GM18909 (cell line): ENCODE data around the gene TNFRSF21.
"Not testable (repeated sequence)": the region's sequence is repeated elsewhere in the genome, so short reads cannot be mapped to it uniquely, and the experiment has no call there.

ENCODE experiments used
- ATAC-seq: cut with Tn5 transposase; IDR thresholded peaks from one replicate; pipeline ENCODE4 v1.9.1; 2021; ENCODE audit warnings: mild to moderate bottlenecking; ENCODE audit not compliant: unreplicated experiment, poor library complexity

Gene TNFRSF21

GRCh38 chr6:47328139-47328538, 18.4 kb upstream of the TNFRSF21 start:
- ATAC-seq = not testable (repeated sequence)

- ATAC-seq = no peak
Observed at GRCh38 chr6:47323887-47324286, 14.2 kb upstream of the TNFRSF21 start.

- ATAC-seq = no peak
Observed at GRCh38 chr6:47323321-47323720, 13.6 kb upstream of the TNFRSF21 start.

GRCh38 chr6:47321577-47321976, 11.9 kb upstream of the TNFRSF21 start:
- ATAC-seq = no peak

DNA sequence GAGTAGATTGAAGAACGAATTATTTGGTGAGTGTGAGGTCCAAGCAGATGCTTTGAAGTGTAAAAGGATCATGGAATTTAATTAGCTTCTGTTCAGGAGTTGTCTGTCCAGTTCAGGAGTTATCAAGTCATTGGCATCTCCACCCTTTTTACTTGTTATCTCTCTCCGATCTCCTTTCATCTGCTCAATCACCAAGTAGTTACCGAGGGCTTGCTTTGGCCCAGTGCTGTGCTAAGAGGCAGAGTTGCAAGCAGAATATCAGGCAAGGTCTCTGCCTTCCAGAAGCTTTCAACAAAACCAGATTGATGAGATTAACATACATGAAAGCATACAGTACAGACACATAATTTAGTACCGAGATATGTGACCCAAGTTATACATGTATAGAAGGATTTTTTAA, 10.2 kb upstream of the TNFRSF21 start:
- ATAC-seq = no peak

DNA sequence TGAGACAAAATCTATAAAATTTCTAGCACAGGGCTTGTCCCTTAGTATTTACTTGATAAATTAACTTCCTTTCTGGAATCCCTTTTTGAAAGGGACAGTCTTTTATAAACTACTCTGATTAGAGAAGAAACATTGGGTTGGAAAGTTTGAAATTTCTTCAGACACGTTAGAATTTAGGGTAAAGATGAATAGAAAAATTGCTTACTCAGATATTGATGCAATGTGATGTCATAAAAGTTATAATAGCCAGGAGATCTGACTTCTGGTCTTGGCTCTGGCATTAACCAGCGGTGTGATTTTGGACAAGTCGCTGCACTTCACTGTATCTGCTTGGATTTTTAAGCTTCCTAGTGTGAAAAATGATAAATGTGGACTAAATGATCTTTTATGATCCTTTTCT, 9.7 kb upstream of the TNFRSF21 start:
- no peak for ATAC-seq

DNA sequence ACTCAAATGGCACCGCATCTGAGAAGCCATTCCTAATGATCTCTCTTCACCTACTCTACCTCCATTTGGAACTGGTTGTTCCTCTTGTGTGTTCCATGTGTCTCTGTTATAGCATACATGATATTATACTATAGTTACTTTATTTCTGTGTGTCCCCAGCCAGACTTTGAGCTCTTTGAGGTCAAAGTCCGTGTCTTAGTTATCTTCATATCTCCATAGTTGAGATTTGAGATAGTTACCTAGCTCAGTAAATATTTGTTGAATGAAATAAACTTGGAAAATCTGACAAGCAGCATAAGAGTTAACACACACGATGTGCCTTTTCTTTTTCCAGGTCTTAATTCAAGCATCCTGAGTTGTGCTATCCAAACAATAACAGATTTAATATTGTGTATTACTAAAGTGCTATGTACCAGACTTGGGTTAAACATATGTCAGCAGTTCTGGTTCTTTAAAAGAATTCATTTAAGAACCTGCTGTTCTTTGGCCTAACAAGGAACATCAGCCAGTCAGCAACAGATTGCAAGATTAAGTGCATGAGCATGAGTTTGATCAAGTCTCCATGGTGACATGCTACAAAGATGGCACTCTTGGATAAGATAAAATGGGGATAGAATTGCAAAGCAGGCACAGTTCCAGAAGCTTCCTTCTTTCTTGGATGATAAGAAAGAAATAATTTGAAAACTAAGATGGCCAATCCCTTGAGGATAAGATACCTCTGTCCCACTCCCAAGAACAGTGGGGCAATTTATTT, 8.7 kb upstream of the TNFRSF21 start:
- ATAC-seq = no peak

DNA sequence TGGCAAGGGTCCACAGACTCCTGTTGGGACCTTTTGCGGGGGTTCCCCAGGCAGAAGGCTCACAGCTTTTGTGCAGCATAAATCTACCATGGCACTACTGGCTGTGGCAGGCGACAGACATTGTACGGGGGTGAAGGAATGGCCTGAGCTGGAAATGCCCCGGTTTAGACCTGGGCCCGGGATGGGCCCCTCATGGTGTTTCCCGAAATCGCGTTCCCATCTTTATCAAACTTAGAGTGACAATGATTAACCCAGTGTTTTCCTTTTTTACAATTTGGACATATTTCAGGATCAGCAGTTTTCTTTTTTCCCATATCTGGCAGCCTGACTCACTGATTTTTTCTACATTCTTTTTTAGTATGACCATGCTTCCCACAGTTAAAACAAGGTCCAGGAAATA, 5.5 kb upstream of the TNFRSF21 start:
- not testable (repeated sequence) for ATAC-seq

GRCh38 chr6:47310131-47310480, 401 bp upstream of the TNFRSF21 start:
- ATAC-seq = peak; percentile 9

DNA sequence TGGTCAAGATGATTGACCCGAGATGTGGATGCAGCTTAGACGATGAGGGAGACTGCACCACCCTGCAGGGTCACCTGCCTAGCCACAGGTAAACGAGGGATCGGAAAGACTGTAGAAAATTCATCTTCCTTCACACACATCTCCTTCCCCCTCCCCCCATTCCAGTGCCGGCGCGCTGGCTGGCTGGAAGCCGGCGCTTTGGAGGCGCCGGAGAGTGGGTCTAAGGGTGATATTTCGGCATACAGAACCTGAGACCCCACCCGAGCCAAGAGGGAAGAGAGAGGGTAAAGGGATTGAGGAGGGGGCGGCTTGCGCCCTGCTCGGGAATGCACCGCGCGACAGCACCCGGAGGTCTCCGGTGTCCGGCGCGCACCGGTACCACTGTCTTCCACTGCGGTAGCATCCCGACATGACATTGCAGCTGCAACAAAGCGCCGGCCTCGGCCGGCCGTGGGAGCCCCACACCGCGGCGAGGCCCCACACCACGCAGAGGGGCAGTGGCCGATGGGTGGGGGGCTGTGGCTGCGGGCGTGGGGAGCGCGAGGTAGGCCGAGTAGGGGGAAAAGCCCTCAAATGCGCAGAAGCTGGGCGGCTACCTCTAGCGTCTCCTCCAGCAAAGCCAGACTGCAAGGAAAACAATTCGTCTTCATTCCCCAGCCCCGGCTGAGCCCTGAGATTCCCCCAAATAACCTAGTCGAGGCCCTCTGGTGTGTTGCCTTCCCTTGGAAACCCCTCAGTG, 984 bp downstream of the TNFRSF21 start:
- ATAC-seq = peak; percentile 27

- ATAC-seq = no peak
Observed at GRCh38 chr6:47308198-47308517, 1.5 kb downstream of the TNFRSF21 start.

DNA sequence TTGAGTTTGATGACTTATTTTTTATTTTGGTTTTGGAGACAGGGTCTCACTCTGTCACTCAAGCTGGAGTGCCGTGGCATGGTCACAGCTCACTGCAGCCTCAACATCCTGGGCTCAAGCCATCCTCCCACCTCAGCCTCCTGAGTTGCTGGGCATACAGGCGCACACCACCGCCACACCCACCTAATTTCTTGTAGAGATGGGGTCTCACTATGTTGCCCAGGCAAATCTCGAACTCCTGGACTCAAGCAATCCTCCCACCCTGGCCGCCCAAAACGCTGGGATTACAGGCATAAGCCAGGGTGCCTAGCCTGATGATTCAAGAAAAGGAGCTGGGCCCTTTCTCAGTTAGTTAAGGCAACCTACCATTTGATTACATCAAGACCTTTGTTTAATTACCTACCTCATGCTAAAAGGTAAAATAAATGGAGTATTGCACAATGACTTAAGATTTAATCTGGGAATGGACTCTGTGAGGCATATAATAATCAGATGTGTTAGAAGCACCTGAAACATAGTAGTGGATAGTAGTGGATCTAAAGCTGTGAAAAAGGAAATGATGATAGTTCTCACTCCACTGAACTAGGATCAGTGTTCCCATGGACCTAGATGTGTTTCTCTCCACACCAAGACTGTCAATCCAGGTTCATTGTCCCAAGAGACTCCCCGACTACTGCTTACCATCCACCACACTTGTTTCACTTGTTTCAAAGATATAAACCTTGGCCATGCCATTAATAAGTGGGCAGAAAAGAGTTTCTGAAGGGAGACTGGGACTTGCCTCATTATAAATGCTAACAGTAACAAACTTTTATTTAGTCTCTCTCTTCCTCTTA, 2.1 kb downstream of the TNFRSF21 start:
- no peak for ATAC-seq

DNA sequence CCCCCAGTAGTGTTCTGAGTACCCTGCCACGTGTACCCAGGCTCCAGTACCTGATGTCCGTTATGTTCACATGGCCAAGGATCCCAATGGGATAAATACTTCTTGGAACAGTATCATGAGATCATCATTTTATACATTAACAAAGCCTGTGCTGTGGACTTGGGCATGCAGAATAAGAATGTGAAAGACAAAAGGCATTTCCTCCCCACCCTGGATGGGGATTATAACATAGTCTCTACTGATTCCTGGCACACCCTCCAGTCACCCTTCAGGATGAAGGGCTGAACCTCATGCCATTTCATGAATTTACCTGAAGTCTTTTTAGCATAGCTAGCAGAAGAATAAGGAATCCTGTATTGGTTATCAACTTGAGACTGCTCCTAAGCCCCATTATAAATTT, 2.8 kb downstream of the TNFRSF21 start:
- no peak for ATAC-seq

DNA sequence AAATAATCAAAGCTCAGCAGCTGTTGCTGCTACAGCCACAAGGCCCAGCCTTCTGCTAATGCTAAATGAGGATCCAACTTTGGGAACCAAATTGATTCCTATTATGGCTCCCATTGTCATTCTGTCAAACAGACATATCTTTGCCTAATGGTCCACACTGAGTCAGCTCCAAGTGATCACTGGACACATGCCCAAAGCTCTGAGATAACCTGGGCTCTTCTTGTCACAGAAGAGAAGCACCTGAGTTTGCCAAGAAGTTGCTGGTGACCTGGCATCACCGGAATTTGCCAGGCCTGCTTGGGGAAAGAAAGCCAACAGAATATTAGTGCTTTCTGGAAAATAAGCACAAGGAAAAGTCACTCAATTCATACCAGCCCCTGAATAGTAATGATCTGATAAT, 5.8 kb downstream of the TNFRSF21 start:
- ATAC-seq = no peak

DNA sequence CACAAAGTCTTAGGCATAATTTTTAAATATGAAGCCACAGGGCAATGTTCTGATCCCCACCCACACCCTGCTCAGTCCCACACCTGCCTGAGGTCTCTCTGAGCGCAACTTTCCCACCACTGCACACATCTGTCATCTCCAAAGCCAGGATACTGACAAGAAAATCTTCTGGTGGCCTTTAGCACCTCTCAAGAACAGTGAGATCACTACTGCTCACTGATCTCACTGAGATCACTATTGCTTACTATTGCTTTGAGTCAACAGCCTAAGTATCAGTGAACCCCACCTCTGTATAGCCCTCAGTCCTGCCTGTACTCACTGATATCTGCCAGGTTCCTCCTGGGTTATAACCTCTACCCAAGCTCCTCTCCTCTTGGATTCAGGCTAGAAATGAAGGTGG, 6.4 kb downstream of the TNFRSF21 start:
- ATAC-seq = peak; percentile 55

GRCh38 chr6:47302043-47302442, 7.7 kb downstream of the TNFRSF21 start:
- peak; percentile 72 for ATAC-seq

DNA sequence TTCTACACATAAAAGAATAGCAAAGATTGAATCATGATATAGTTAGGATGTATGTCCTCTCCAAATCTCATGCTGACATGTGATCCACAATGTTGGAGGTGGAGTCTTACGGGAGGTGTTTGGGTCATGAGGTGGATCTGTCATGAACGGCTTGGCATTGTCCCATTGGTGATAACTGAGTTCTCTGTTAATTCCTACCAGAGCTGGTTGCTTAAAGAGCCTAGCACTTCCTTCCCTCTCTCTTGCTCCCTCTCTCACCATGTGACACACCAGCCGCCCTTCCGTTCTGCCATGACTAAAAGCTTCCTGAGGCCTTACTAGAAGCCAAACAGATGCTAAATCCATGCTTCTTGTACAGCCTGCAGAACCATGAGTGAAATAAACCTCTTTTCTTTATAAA, 8.3 kb downstream of the TNFRSF21 start:
- no peak for ATAC-seq

GRCh38 chr6:47300417-47300816, 9.3 kb downstream of the TNFRSF21 start:
- ATAC-seq = no peak

- ATAC-seq = no peak
Observed at GRCh38 chr6:47299965-47300364, 9.7 kb downstream of the TNFRSF21 start.

- no peak for ATAC-seq
Observed at GRCh38 chr6:47298475-47298874, 11.2 kb downstream of the TNFRSF21 start.

- ATAC-seq = no peak
Observed at GRCh38 chr6:47294990-47295389, 14.7 kb downstream of the TNFRSF21 start.
